ENCODE measurements around the gene TMEM168. TPM values are rescaled to one million over a fixed set of nuclear protein-coding genes. Genes with fewer than 3 reads are reported as not detected.

The TMEM168 gene
- total and polyA plus RNA-seq, 2 of the 13 experiments (the other 11 are each of a cell fraction or from before 2014, with no cell fraction given) = 8.7 to 15.7 TPM

- TF ChIP-seq CBX2 (IDR thresholded peaks at IDR 0.05; ENCODE audit: low read depth, low read length) (no peak), CBX2 (CRISPR knock-in tag; IDR thresholded peaks at IDR 0.05; ENCODE audit: low read depth) (no peak), ZNF510 (CRISPR knock-in tag; IDR thresholded peaks at IDR 0.05; ENCODE audit: low read depth) (no peak), ZNF333 (CRISPR knock-in tag; IDR thresholded peaks at IDR 0.05; ENCODE audit: borderline replicate concordance) (no peak), FOXK2 (IDR thresholded peaks at IDR 0.05) (no peak)
These were observed 10.3 kb upstream of the TMEM168 start (continued) for GRCh38 chr7:112800486-112800885.

GRCh38 chr7:112799448-112800120 is 9.4 kb upstream of the TMEM168 start:
- ChIA-PET CTCF (ENCODE audit: low intra/inter-chr PET ratio, low total read pairs) (no interaction called here), POLR2A (no interaction called here)
- H3K27me3 ChIP-seq (ENCODE audit: control insufficient read depth in 1 of 2, insufficient read depth in 2 of 2, low read length in 2 of 2) = no peaks in the 10 kb centered on the region
- H3K9me3 ChIP-seq (ENCODE audit: low read length) = no peaks in the 10 kb centered on the region
- 13% methylated on average over 3 of the region's 3 CpGs for WGBS (ENCODE audit: low lambda C conversion rate)
- H3K4me2 ChIP-seq (ENCODE audit: low read depth, low read length) = no peak overlapping the region
- no peaks in the 10 kb centered on the region for H3K79me2 ChIP-seq (ENCODE audit: insufficient read depth, low read length)
- no peaks in the 10 kb centered on the region for H3K36me3 ChIP-seq (replicated peaks in 1 of 2; ENCODE audit: control insufficient read depth in 1 of 2, insufficient read depth in 2 of 2, low read length in 2 of 2)
- no peaks in the 10 kb centered on the region for H4K20me1 ChIP-seq (ENCODE audit: insufficient read depth, low read length)
- no peak overlapping the region for H3K9ac ChIP-seq (ENCODE audit: insufficient read depth, low read depth, low read length)
- H3K4me3 ChIP-seq (replicated peaks in 1 of 3; ENCODE audit: insufficient read depth in 1 of 3, low read depth in 2 of 3, low read length in 3 of 3) = no peak overlapping the region
- no peak overlapping the region for H3K27ac ChIP-seq (ENCODE audit: extremely low read length, insufficient read depth, low read length)
- no peak for ATAC-seq
- intact Hi-C loops (cut with micrococcal nuclease; ENCODE audit: unreplicated experiment) (loop anchor here (10.0 kb wide), 1 partner anchor 95 kb away; no protein-coding TSS in a partner anchor), in situ Hi-C loops (cut with HindIII; ENCODE audit: extremely low pct_ligation_motif_present, low pct_unique_long_range_greater_than_20kb) (no loop called here)
- DNase-seq (ENCODE audit: low spot score) = no peak
- BruUV-seq (replicated peaks) = no TSS peak
- no peak for TF ChIP-seq HOXA5 (CRISPR knock-in tag; IDR thresholded peaks at IDR 0.05)
- H2AFZ ChIP-seq (ENCODE audit: low read length) = no peak overlapping the region
- FAIRE-seq = no peak
- H3K4me1 ChIP-seq (ENCODE audit: insufficient read depth, low read length) = no peaks in the 10 kb centered on the region
